ENCODE measurements around the gene PRRC2B.
"Not testable (repeated sequence)": the region's sequence is repeated elsewhere in the genome, so short reads cannot be mapped to it uniquely, and the experiment has no call there.

Gene PRRC2B

DNA sequence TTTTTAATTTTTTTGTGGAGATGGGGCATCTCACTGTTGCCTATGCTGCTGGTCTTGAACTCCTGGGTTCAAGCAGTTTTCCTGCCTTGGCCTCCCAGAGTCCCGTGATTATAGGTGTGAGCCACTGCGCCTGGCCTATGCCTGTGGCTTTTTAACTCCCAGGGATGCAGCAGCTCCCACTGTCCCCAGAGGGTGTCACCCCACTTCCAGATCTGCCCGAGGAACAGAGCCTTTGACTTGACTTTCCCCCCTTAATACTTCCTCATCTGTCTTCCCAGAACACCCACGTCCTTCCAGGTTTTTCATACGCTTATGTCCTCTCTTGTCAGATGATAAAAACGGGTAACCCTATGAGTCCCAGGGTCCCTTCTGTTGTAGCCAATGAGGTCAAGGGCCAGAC lies 7.6 kb upstream of the PRRC2B start:
- no peak for DNase-seq (ENCODE audit: low read depth)

- DNase-seq (ENCODE audit: low read depth) = no peak
These were observed 6.5 kb upstream of the PRRC2B start for GRCh38 chr9:131387394-131387793.

GRCh38 chr9:131391020-131391419 lies 2.9 kb upstream of the PRRC2B start:
- no peak for DNase-seq (ENCODE audit: low read depth)

- no peak for DNase-seq (ENCODE audit: low read depth)
These were observed 2.4 kb upstream of the PRRC2B start for GRCh38 chr9:131391504-131391903.

GRCh38 chr9:131394464-131395156 lies 724 bp downstream of the PRRC2B start:
- DNase-seq (ENCODE audit: low read depth) = peak; percentile 41

DNA sequence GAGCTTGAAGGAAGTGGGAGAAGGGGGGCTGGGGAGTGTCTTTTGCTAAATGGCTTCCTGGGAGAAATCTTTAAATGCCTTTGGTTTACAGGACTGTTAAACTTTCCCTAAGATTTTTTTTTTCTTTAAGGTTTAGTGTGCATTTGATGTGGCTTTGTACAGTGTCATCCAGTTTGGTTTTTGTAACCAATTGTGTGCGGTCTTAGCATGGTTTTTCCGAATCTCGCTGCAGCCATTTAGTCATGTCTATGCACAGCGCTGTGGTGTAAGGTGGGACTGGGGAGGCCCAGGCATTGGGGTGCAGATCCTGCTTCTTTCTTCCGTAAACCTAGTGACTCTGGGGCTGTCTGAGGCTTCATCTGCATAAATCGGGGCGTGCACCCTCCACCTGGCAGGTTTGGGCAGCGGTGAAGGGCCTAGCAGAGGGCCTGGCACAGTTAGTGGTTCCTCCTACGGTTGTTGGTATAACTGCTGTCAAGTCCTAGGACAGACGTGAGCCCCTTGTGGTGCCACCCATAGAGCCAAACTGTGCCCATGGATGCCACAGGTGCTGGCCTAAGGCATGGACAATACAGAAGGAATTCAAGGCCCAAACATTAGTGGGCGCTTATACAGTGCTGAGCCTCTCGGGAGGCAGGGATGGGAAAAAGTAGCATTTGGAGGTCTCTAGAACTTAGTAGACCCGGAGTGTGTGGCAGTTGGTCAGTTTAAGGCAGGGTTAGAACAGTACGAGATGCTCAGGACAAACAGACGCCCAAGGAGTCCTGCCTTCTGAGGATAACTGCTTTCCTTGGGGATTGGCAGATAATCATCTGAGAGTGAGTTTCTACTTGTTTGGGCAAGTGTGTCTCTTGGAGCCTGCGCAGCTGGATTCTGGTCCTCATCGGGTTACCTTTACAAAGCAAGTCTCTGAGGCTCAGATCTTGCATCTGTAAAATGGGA lies 1.5 kb downstream of the PRRC2B start:
- DNase-seq (ENCODE audit: low read depth) = peak; percentile 57

DNA sequence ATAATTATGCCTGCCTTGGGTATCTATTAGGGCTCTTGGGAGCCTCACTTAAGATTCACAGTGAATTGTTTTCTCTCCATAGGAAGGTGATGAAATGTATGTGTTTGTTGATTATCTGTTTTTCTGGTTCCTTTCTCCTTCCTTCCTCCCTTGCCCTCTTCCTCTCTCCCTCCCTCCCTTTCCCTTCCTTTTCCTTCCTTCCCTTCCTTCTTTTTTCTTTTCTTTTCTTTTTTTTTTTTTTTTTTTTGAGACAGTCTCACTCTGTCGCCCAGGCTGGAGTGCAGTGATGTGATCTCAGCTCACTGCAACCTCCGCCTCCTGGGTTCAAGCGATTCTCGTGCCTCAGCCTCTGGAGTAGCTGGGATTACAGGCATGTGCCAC lies 2.2 kb downstream of the PRRC2B start:
- not testable (repeated sequence) for DNase-seq (ENCODE audit: low read depth)

- DNase-seq (ENCODE audit: low read depth) = no peak
These were observed 2.7 kb downstream of the PRRC2B start for GRCh38 chr9:131396626-131397025.

DNA sequence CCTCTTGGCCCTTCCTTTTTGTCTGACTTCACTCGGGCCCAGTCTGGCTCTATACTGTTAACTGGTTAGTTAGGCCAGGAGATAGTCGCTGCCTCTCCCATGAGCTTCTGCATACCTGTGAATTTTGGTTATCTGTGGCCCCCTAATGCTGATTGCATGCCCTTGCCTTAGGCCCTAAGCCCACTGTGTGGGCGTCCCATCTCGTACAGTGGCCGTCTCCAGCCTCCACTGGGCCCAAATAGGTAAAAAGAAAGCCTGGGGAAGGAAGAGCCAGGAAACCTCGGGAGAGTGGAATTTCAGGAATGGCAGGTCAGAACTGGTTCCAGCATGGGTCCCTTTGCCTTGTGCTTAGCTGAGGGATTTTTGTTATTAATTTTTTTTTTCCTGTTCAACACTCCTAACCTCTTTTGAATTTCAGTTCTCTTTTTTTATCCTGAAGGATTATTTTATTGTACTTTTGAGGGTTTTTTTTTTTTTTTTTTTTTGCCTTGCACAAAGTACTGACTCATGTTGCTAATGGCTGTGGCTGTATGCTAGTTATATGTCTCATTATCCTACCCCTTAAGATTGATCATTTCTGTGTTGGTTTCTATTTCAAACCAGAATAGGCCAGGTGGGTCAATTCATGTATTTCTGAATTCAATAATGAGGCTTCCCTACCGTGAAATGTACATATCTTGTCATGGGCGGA lies 3.4 kb downstream of the PRRC2B start:
- DNase-seq (ENCODE audit: low read depth) = no peak

DNA sequence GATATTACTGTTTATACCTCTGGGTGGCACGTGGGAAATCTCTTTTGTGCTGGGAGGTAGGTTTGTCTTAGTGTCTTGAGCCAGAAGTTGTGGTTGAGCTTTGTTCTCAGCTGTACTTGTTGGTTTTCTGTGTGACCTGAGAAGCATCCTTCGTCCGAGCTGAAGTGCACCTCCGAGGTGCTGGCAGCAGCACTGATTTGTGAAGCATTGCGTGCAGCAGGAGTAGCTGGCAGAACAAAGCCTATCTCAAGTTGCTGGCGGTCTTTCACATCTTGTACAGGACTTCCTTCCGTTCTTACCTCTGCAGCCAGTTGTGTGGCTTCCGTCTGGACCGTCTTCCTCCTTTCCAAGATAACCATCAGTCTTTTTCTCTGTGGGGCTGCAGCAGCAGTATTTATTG lies 4.3 kb downstream of the PRRC2B start:
- DNase-seq (ENCODE audit: low read depth) = no peak

- DNase-seq (ENCODE audit: low read depth) = no peak
These were observed 6.1 kb downstream of the PRRC2B start for GRCh38 chr9:131399972-131400371.

- DNase-seq (ENCODE audit: low read depth) = no peak
These were observed 6.7 kb downstream of the PRRC2B start for GRCh38 chr9:131400627-131401026.

DNA sequence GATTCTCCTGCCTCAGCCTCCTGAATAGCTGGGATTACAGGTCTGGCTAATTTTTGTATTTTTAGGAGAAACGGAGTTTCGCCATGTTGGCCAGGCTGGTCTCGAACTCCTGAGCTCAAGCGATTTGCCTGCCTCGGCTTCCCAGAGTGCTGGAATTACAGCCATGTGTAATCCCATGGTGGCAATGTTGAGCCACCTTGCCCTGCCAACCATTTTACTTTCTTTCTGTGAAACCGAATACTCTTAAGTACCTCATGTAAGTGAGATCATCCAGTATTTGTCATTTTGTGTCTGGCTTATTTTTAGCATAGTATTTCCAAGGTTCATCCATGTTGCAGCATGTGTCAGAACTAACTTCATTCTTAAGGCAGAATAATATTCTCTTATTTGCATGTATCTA lies 8.2 kb downstream of the PRRC2B start:
- no peak for DNase-seq (ENCODE audit: low read depth)

- no peak for DNase-seq (ENCODE audit: low read depth)
These were observed 9.0 kb downstream of the PRRC2B start for GRCh38 chr9:131402738-131403492.

GRCh38 chr9:131403493-131403773 lies 9.5 kb downstream of the PRRC2B start:
- no peak for DNase-seq (ENCODE audit: low read depth)

DNA sequence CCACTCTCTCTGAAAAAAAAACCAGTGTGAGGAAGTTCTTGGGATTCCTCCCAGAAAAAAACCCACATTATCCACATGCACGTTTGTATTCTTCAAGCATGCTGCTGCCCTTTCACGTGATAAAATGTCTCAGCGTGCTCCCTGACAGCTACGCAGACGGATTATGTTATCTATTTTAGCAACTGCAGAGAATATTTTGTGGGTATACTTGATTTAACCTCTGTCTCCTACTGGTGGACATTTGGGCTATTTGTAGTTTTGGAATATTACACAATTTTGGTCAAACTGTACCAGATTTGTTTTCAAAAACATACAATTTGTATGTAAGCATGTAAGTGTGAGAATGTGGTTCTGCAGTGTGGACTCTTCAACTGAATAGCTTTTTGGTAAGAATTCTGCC lies 10.7 kb downstream of the PRRC2B start:
- no peak for DNase-seq (ENCODE audit: low read depth)

DNA sequence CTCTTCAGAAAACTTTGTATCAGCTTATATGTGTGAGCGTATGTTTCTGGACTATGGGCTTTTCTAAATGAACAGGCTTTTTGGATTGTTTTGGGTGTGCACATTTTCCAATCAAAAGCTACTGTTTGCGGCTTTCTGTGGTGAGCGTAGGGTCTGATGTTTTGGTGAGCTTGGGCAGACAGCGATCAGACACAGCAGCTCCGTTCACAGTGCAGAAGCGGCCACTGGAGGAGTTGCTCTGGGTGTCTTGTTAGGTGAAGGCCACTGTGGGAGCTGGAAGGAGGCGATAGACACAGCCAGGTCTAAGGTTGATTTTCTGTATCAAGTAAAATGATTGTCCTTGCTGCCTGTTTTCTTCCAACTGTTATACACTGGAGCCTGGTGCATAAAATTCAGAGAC lies 11.1 kb downstream of the PRRC2B start:
- no peak for DNase-seq (ENCODE audit: low read depth)

GRCh38 chr9:131405428-131405827 lies 11.5 kb downstream of the PRRC2B start:
- no peak for DNase-seq (ENCODE audit: low read depth)

- no peak for DNase-seq (ENCODE audit: low read depth)
These were observed 12.1 kb downstream of the PRRC2B start for GRCh38 chr9:131405858-131406537.

GRCh38 chr9:131406563-131407436 lies 12.9 kb downstream of the PRRC2B start:
- no peak for DNase-seq (ENCODE audit: low read depth)

- no peak for DNase-seq (ENCODE audit: low read depth)
These were observed 13.9 kb downstream of the PRRC2B start for GRCh38 chr9:131407717-131408195.

Data from activated T-helper 9 cell treated with anti-CD3 and anti-CD28 coated beads, Interleukin-2, amount 50 U/mL, for 16 hours (primary cell).